CD14-positive monocyte (primary cell): Measurements from ENCODE around the gene OBSCN. TPM values are rescaled to one million over a fixed set of nuclear protein-coding genes. Genes with fewer than 3 reads are reported as not detected.

Source experiments
- DNase-seq, 3 donors: peaks; one replicate each; pipeline ENCODE4 v3.0.0-alpha.2; 2011 to 2022
- H2AFZ ChIP-seq: 2 replicates; pipeline ENCODE4 v1.6.0; 2012; ENCODE audit warnings: mild to moderate bottlenecking, low read depth, low read length, inconsistent platforms; ENCODE audit not compliant: insufficient read depth, poor library complexity, severe bottlenecking
- H3K27ac ChIP-seq, 2 donors: 1 replicate in 1 of 2; 2 replicates in 1 of 2; pipeline ENCODE4 v1.5.1; 2012 to 2013; ENCODE audit warnings: low read length in 2 of 2, control low read depth in 1 of 2, inconsistent platforms in 1 of 2, low read depth in 1 of 2, mild to moderate bottlenecking in 1 of 2
- H3K27me3 ChIP-seq, 2 donors: one replicate each; pipeline versions ENCODE4 v1.6.0 to v1.6.1; 2011 to 2013; ENCODE audit warnings: low read length in 2 of 2; ENCODE audit not compliant: control insufficient read depth in 2 of 2, insufficient read depth in 2 of 2
- H3K36me3 ChIP-seq, 2 donors: replicated peaks in 1 of 2; 1 replicate in 1 of 2; 2 replicates in 1 of 2; pipeline versions ENCODE4 v1.5.1 to v1.6.1; 2012 to 2013; ENCODE audit warnings: low read length in 2 of 2, control low read depth in 1 of 2, inconsistent platforms in 1 of 2, mild to moderate bottlenecking in 1 of 2; ENCODE audit not compliant: insufficient read depth in 2 of 2, control insufficient read depth in 1 of 2
- H3K4me1 ChIP-seq, 2 donors: 1 replicate in 1 of 2; 2 replicates in 1 of 2; pipeline versions ENCODE4 v1.5.1 to v1.6.1; 2012 to 2013; ENCODE audit warnings: low read length in 2 of 2, control low read depth in 1 of 2, inconsistent platforms in 1 of 2, mild to moderate bottlenecking in 1 of 2, moderate library complexity in 1 of 2; ENCODE audit not compliant: insufficient read depth in 2 of 2, control insufficient read depth in 1 of 2
- H3K4me2 ChIP-seq: replicated peaks from 2 replicates; pipeline ENCODE3; 2012; ENCODE audit warnings: low read length, moderate library complexity, mild to moderate bottlenecking; ENCODE audit not compliant: poor library complexity, severe bottlenecking; ENCODE audit errors: extremely low read depth
- H3K4me3 ChIP-seq, 3 experiments: fragments of 200-600 bp in 1 of 3; sonication (generic) in 1 of 3; replicated peaks in 1 of 3; 1 replicate in 2 of 3; 2 replicates in 1 of 3; pipeline ENCODE4 v1.5.1; 2011 to 2013; ENCODE audit warnings: low read length in 3 of 3, mild to moderate bottlenecking in 3 of 3, control low read depth in 2 of 3, low read depth in 2 of 3, inconsistent platforms in 1 of 3, moderate library complexity in 1 of 3
- H3K79me2 ChIP-seq: 2 replicates; pipeline ENCODE4 v1.6.0; 2012; ENCODE audit warnings: mild to moderate bottlenecking, control low read depth, inconsistent platforms, low read length, moderate library complexity; ENCODE audit not compliant: insufficient read depth
- H3K9ac ChIP-seq: 2 replicates; pipeline ENCODE4 v1.6.0; 2017; ENCODE audit warnings: low read length, mild to moderate bottlenecking; ENCODE audit not compliant: insufficient read depth, poor library complexity, severe bottlenecking
- H3K9me3 ChIP-seq, 2 donors: replicated peaks in 1 of 2; 1 replicate in 1 of 2; 2 replicates in 1 of 2; pipeline versions ENCODE4 v1.5.1 to v1.6.1; 2012 to 2013; ENCODE audit warnings: low read length in 2 of 2, control low read depth in 1 of 2; ENCODE audit not compliant: control insufficient read depth in 1 of 2, insufficient read depth in 1 of 2
- H4K20me1 ChIP-seq: 2 replicates; pipeline ENCODE4 v1.6.0; 2012; ENCODE audit warnings: mild to moderate bottlenecking, low read length, control low read depth, moderate library complexity; ENCODE audit not compliant: insufficient read depth
- H3K27ac Mint-ChIP-seq, 7 donors: one replicate each; pipeline ENCODE4 v1.8.0; 2020; ENCODE audit warnings: mild to moderate bottlenecking in 7 of 7, mixed read lengths in 7 of 7, moderate library complexity in 6 of 7, inconsistent platforms in 2 of 7
- H3K27me3 Mint-ChIP-seq, 3 donors: one replicate each; pipeline ENCODE4 v1.8.0; 2021 to 2022; ENCODE audit warnings: low read depth in 3 of 3, mild to moderate bottlenecking in 3 of 3, mixed read lengths in 3 of 3, moderate library complexity in 3 of 3, inconsistent platforms in 1 of 3
- H3K36me3 Mint-ChIP-seq, 2 donors: one replicate each; pipeline ENCODE4 v1.8.0; 2020; ENCODE audit warnings: mixed read lengths in 2 of 2, inconsistent platforms in 1 of 2, mild to moderate bottlenecking in 1 of 2
- H3K4me1 Mint-ChIP-seq: one replicate; pipeline ENCODE4 v1.8.0; 2020; ENCODE audit warnings: mild to moderate bottlenecking, mixed read lengths
- H3K4me3 Mint-ChIP-seq, 2 donors: one replicate each; pipeline ENCODE4 v1.8.0; 2020; ENCODE audit warnings: mild to moderate bottlenecking in 2 of 2, mixed read lengths in 2 of 2, moderate library complexity in 1 of 2
- H3K9me3 Mint-ChIP-seq, 7 donors: one replicate each; pipeline ENCODE4 v1.8.0; 2020 to 2022; ENCODE audit warnings: mixed read lengths in 7 of 7, mild to moderate bottlenecking in 6 of 7, moderate library complexity in 6 of 7, inconsistent platforms in 2 of 7
- WGBS: methylation state at CpG from one replicate; pipeline ENCODE4 v1.1.5; 2013; ENCODE audit warnings: missing lambda C conversion rate; ENCODE audit not compliant: insufficient coverage; 5-methylcytosine and 5-hydroxymethylcytosine counted together
- intact Hi-C, 2 donors: fragments of 100-400 bp; cut with micrococcal nuclease; formaldehyde crosslinking; loops; one replicate each; pipeline versions ENCODE4 v1.15.0 to v1.15.1; 2023
- polyA plus RNA-seq, 3 donors: library from polyadenylated mRNA; depleted of rRNA in 1 of 3; unstranded in 2 of 3; stranded (reverse) in 1 of 3; fragments of 300-500 nt in 2 of 3; fragments of >200 nt in 1 of 3; fragmentation: Illumina TruSeq in 2 of 3; gene quantifications; 1 replicate in 2 of 3; 2 replicates in 1 of 3; pipeline ENCODE4 v1.2.3, GENCODE V29; 2012 to 2021
- TF ChIP-seq, protein P1 (sequence below): fragments of 200-600 bp; IDR thresholded peaks from one replicate; pipeline ENCODE4 v1.8.0; 2022; ENCODE audit warnings: antibody characterized with exemption, mild to moderate bottlenecking

Gene OBSCN
- polyA plus RNA-seq, 3 donors, result 0.57 to 1.5 (median 0.76) TPM

- H2AFZ ChIP-seq, result no peak overlapping the region
Measured at GRCh38 chr1:228374711-228375577, 167.1 kb downstream of the OBSCN start.

GRCh38 chr1:228375578-228376261 is 167.9 kb downstream of the OBSCN start:
- no peaks in the 10 kb centered on the region for H3K36me3 Mint-ChIP-seq
- Histone ChIP-seq H3K4me2 (no peak overlapping the region), H3K36me3 (no peaks in the 10 kb centered on the region), H3K4me3 (no peak overlapping the region), H4K20me1 (no peaks in the 10 kb centered on the region), H3K9me3 (no peaks in the 10 kb centered on the region), H3K27ac (no peak overlapping the region), H3K27me3 (peaks cover 4 to 30% of the 10 kb centered on the region in 2 donors), H3K4me1 (peaks cover 7 to 9% of the 10 kb centered on the region in 2 donors), H3K9ac (no peak overlapping the region), H2AFZ (no peak overlapping the region), H3K79me2 (no peaks in the 10 kb centered on the region)
- intact Hi-C loops, result no loop called here
- no peak for DNase-seq
- H3K27ac Mint-ChIP-seq, result no peak overlapping the region
- TF ChIP-seq, protein P1, sequence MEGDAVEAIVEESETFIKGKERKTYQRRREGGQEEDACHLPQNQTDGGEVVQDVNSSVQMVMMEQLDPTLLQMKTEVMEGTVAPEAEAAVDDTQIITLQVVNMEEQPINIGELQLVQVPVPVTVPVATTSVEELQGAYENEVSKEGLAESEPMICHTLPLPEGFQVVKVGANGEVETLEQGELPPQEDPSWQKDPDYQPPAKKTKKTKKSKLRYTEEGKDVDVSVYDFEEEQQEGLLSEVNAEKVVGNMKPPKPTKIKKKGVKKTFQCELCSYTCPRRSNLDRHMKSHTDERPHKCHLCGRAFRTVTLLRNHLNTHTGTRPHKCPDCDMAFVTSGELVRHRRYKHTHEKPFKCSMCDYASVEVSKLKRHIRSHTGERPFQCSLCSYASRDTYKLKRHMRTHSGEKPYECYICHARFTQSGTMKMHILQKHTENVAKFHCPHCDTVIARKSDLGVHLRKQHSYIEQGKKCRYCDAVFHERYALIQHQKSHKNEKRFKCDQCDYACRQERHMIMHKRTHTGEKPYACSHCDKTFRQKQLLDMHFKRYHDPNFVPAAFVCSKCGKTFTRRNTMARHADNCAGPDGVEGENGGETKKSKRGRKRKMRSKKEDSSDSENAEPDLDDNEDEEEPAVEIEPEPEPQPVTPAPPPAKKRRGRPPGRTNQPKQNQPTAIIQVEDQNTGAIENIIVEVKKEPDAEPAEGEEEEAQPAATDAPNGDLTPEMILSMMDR, result no peak
- peaks cover 7% of the 10 kb centered on the region for H3K4me1 Mint-ChIP-seq
- peaks cover 22 to 30% (median 29%) of the 10 kb centered on the region in 3 donors for H3K27me3 Mint-ChIP-seq
- no peak overlapping the region for H3K4me3 Mint-ChIP-seq
- WGBS, result 95% methylated on average over 21 of the region's 22 CpGs
- peaks cover 0 to 3% (median 0%) of the 10 kb centered on the region in 7 donors for H3K9me3 Mint-ChIP-seq

More at GRCh38 chr1:228374711-228375577, 167.1 kb downstream of the OBSCN start:
- no peaks in the 10 kb centered on the region for H3K36me3 ChIP-seq
- H3K4me1 ChIP-seq, result peaks cover 7 to 9% of the 10 kb centered on the region in 2 donors
- H3K4me3 ChIP-seq, result no peak overlapping the region
- H4K20me1 ChIP-seq, result no peaks in the 10 kb centered on the region
- H3K27ac ChIP-seq, result no peak overlapping the region
- H3K27me3 ChIP-seq, result peaks cover 4 to 23% of the 10 kb centered on the region in 2 donors
- no peak overlapping the region for H3K4me2 ChIP-seq
- intact Hi-C loops, result no loop called here
- Mint-ChIP-seq H3K27ac (no peak overlapping the region), H3K4me3 (no peak overlapping the region), H3K27me3 (peaks cover 15 to 24% (median 22%) of the 10 kb centered on the region in 3 donors), H3K36me3 (no peaks in the 10 kb centered on the region), H3K9me3 (peaks cover 0 to 3% (median 0%) of the 10 kb centered on the region in 7 donors), H3K4me1 (peaks cover 7% of the 10 kb centered on the region)
- no peaks in the 10 kb centered on the region for H3K79me2 ChIP-seq
- 89% methylated on average over 21 of the region's 25 CpGs for WGBS
- H3K9ac ChIP-seq, result no peak overlapping the region
- TF ChIP-seq, protein P1, result no peak
- H3K9me3 ChIP-seq, result no peaks in the 10 kb centered on the region
- no peak for DNase-seq
